Ovary (tissue), 3 donors: ENCODE results near the gene MACROH2A1.

Source experiments
- EP300 ChIP-seq: sonication (generic); formaldehyde crosslinking; IDR thresholded peaks from one replicate; pipeline ENCODE4 v1.6.1; 2017; ENCODE audit warnings: antibody characterized with exemption
- POLR2A ChIP-seq: fragments of 450-650 bp; IDR thresholded peaks from one replicate; pipeline ENCODE4 v1.6.1; 2017; ENCODE audit warnings: antibody characterized with exemption, mild to moderate bottlenecking, moderate library complexity
- TF ChIP-seq, protein P1 (sequence below), 3 donors: fragments of 450-650 bp in 2 of 3; fragments of 200-600 bp in 1 of 3; IDR thresholded peaks; one replicate each; pipeline versions ENCODE4 v1.5.1 to v1.8.0; 2016 to 2022; ENCODE audit warnings: antibody characterized with exemption in 3 of 3, mild to moderate bottlenecking in 1 of 3
- donor health status: DM: no; HTN: no; CAD: no.

DNA sequence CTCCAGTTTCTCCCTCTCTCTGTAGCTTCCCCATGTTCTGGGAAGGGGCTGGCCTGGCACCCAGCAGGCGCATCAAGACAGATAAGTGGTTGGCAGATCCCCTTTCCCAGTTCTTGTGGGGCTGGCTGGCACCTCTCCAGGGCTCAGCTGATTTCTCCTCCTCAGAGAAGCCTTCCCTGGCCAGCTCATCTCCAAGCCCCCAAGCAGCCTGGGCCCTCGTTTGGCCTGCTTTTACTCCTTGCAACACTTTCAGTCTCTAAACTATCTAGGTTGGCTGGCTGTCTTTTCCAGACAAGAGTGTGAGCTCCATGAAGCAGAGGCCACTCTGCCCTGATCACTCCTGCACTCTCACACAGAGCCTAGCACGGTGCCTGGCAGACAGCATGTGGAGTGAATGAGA is 13.5 kb downstream of the MACROH2A1 start:
- TF ChIP-seq, protein P1, sequence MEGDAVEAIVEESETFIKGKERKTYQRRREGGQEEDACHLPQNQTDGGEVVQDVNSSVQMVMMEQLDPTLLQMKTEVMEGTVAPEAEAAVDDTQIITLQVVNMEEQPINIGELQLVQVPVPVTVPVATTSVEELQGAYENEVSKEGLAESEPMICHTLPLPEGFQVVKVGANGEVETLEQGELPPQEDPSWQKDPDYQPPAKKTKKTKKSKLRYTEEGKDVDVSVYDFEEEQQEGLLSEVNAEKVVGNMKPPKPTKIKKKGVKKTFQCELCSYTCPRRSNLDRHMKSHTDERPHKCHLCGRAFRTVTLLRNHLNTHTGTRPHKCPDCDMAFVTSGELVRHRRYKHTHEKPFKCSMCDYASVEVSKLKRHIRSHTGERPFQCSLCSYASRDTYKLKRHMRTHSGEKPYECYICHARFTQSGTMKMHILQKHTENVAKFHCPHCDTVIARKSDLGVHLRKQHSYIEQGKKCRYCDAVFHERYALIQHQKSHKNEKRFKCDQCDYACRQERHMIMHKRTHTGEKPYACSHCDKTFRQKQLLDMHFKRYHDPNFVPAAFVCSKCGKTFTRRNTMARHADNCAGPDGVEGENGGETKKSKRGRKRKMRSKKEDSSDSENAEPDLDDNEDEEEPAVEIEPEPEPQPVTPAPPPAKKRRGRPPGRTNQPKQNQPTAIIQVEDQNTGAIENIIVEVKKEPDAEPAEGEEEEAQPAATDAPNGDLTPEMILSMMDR (IDR thresholded peaks at IDR 0.05), result no peak
- TF ChIP-seq POLR2A, result no peak
- no peak for TF ChIP-seq EP300
